IMR-90 (cell line): ENCODE results near the gene CWC27. TPM values are rescaled to one million over a fixed set of nuclear protein-coding genes. Genes with fewer than 3 reads are reported as not detected.

Experiments used
- ATAC-seq: fragments of 200-7000 bp; cut with Tn5 transposase; 2 replicates; pipeline ENCODE4 v1.9.1; 2020; ENCODE audit warnings: low read depth, mild to moderate bottlenecking, moderate library complexity
- BruUV-seq: library from RNA; stranded (reverse); fragments of 400-500 nt; replicated peaks from 2 replicates; lab custom pipeline; 2021; lab: Mats Ljungman, UMichigan
- CTCF ChIA-PET: fragments of 300-600 bp; formaldehyde crosslinking; extraction: SDS; loops from one replicate; lab custom pipeline; 2021; ENCODE audit warnings: antibody characterized with exemption; lab: Yijun Ruan, JAX
- POLR2A ChIA-PET: fragments of 300-600 bp; sonication (Branson Sonifier 250); formaldehyde crosslinking; loops from one replicate; lab custom pipeline; 2022; ENCODE audit warnings: antibody characterized with exemption; ENCODE audit not compliant: unreplicated experiment; lab: Charles Lee
- DNase-seq: peaks from one replicate; pipeline ENCODE4 v3.0.0; 2013
- H2AFZ ChIP-seq: replicated peaks from 2 replicates; pipeline ENCODE3; 2013; ENCODE audit warnings: low read length, mild to moderate bottlenecking; ENCODE audit not compliant: poor library complexity
- H2AK5ac ChIP-seq: 2 replicates; pipeline ENCODE4 v1.6.1; 2013; ENCODE audit warnings: low read depth, low read length, inconsistent platforms
- H2AK9ac ChIP-seq: replicated peaks from 2 replicates; pipeline ENCODE3; 2013; ENCODE audit warnings: mild to moderate bottlenecking, low read depth, low read length, moderate library complexity; ENCODE audit not compliant: poor library complexity
- H2BK120ac ChIP-seq: 2 replicates; pipeline ENCODE4 v1.6.1; 2013; ENCODE audit warnings: low read depth, low read length, inconsistent platforms
- H2BK15ac ChIP-seq: 3 replicates; pipeline ENCODE4 v1.6.1; 2013; ENCODE audit warnings: low read depth, low read length, inconsistent platforms
- H2BK20ac ChIP-seq: 2 replicates; pipeline ENCODE4 v1.6.1; 2013; ENCODE audit warnings: low read depth, mild to moderate bottlenecking, inconsistent platforms, low read length, moderate library complexity
- H2BK5ac ChIP-seq: 2 replicates; pipeline ENCODE4 v1.6.1; 2013; ENCODE audit warnings: mild to moderate bottlenecking, low read depth, low read length, inconsistent platforms; ENCODE audit not compliant: poor library complexity, severe bottlenecking
- H3K14ac ChIP-seq: replicated peaks from 2 replicates; pipeline ENCODE4 v1.6.1; 2013; ENCODE audit warnings: low read depth, low read length, inconsistent platforms
- H3K18ac ChIP-seq: 2 replicates; pipeline ENCODE4 v1.6.1; 2013; ENCODE audit warnings: low read depth, low read length, control low read depth
- H3K23ac ChIP-seq: 2 replicates; pipeline ENCODE4 v1.6.1; 2013; ENCODE audit warnings: low read depth, low read length, inconsistent platforms
- H3K27ac ChIP-seq: 2 replicates; pipeline ENCODE4 v1.5.1; 2013; ENCODE audit warnings: mild to moderate bottlenecking, control low read depth, low read length; ENCODE audit not compliant: insufficient read depth
- H3K27me3 ChIP-seq: 2 replicates; pipeline ENCODE4 v1.6.1; 2013; ENCODE audit warnings: low read length; ENCODE audit not compliant: control insufficient read depth, insufficient read depth
- H3K36me3 ChIP-seq: 2 replicates; pipeline ENCODE4 v1.6.1; 2013; ENCODE audit warnings: low read length, mixed read lengths; ENCODE audit not compliant: control insufficient read depth, insufficient read depth
- H3K4ac ChIP-seq: 2 replicates; pipeline ENCODE4 v1.6.1; 2013; ENCODE audit warnings: low read depth, low read length, inconsistent platforms
- H3K4me1 ChIP-seq: 2 replicates; pipeline ENCODE4 v1.6.1; 2013; ENCODE audit warnings: low read length, mixed read lengths; ENCODE audit not compliant: control insufficient read depth, insufficient read depth
- H3K4me2 ChIP-seq: 2 replicates; pipeline ENCODE4 v1.6.1; 2013; ENCODE audit warnings: low read depth, mild to moderate bottlenecking, control low read depth, low read length, moderate library complexity
- H3K4me3 ChIP-seq: 2 replicates; pipeline ENCODE4 v1.5.1; 2013; ENCODE audit warnings: low read depth, mild to moderate bottlenecking, control low read depth, low read length, moderate library complexity; ENCODE audit not compliant: insufficient read depth
- H3K56ac ChIP-seq: 2 replicates; pipeline ENCODE4 v1.6.1; 2013; ENCODE audit warnings: low read length, inconsistent platforms; ENCODE audit not compliant: insufficient read depth; ENCODE audit errors: extremely low read depth
- H3K79me1 ChIP-seq, 2 experiments: 2 replicates each; pipeline ENCODE4 v1.6.1; 2013; ENCODE audit warnings: low read length in 2 of 2, inconsistent platforms in 1 of 2, low read depth in 1 of 2
- H3K9ac ChIP-seq: 2 replicates; pipeline ENCODE4 v1.6.1; 2013; ENCODE audit warnings: low read depth, low read length, control low read depth
- H3K9me1 ChIP-seq: 2 replicates; pipeline ENCODE4 v1.6.1; 2013; ENCODE audit warnings: low read length, inconsistent platforms; ENCODE audit not compliant: insufficient read depth
- H3K9me3 ChIP-seq: 2 replicates; pipeline ENCODE4 v1.6.1; 2013; ENCODE audit warnings: low read length; ENCODE audit not compliant: control insufficient read depth, insufficient read depth
- H4K20me1 ChIP-seq: 2 replicates; pipeline ENCODE4 v1.6.1; 2013; ENCODE audit warnings: low read length, inconsistent platforms; ENCODE audit not compliant: insufficient read depth
- H4K5ac ChIP-seq: 2 replicates; pipeline ENCODE4 v1.6.1; 2013; ENCODE audit warnings: mild to moderate bottlenecking, low read depth, low read length, control low read depth
- H4K8ac ChIP-seq, 2 experiments: 2 replicates each; pipeline ENCODE4 v1.6.1; 2013; ENCODE audit warnings: low read depth in 2 of 2, low read length in 2 of 2, control low read depth in 1 of 2, inconsistent platforms in 1 of 2
- H4K91ac ChIP-seq: 2 replicates; pipeline ENCODE4 v1.6.1; 2013; ENCODE audit warnings: low read depth, low read length, inconsistent platforms; ENCODE audit not compliant: insufficient read depth
- BHLHE40 ChIP-seq: fragments of 150-350 bp; IDR thresholded peaks from 2 replicates; pipeline ENCODE4 v1.6.1; 2016; ENCODE audit warnings: mild to moderate bottlenecking, low read depth, low read length
- CEBPB ChIP-seq: IDR thresholded peaks from 2 replicates; pipeline ENCODE4 v1.6.1; 2012; ENCODE audit warnings: low read depth, low read length, improper control_type of control experiment
- CHD1 ChIP-seq: IDR thresholded peaks from 2 replicates; pipeline ENCODE4 v1.6.1; 2012; ENCODE audit warnings: low read depth, low read length, improper control_type of control experiment
- CTCF ChIP-seq: conservative IDR thresholded peaks from 2 replicates; pipeline ENCODE4 v1.5.1; 2012; ENCODE audit warnings: mild to moderate bottlenecking, low read depth, low read length, improper control_type of control experiment
- ELK1 ChIP-seq: fragments of 150-350 bp; IDR thresholded peaks from 2 replicates; pipeline ENCODE4 v1.6.1; 2016; ENCODE audit warnings: low read depth, mild to moderate bottlenecking, low read length, moderate library complexity, borderline replicate concordance
- FOS ChIP-seq: fragments of 150-350 bp; IDR thresholded peaks from 2 replicates; pipeline ENCODE4 v1.6.1; 2016; ENCODE audit warnings: low read depth, low read length
- MAFK ChIP-seq: IDR thresholded peaks from 2 replicates; pipeline ENCODE4 v1.6.1; 2012; ENCODE audit warnings: low read depth, low read length, improper control_type of control experiment
- MAZ ChIP-seq: IDR thresholded peaks from 2 replicates; pipeline ENCODE4 v1.6.1; 2012; ENCODE audit warnings: low read depth, mild to moderate bottlenecking, low read length, improper control_type of control experiment, moderate library complexity, borderline replicate concordance
- MXI1 ChIP-seq: IDR thresholded peaks from 2 replicates; pipeline ENCODE4 v1.6.1; 2012; ENCODE audit warnings: low read depth, mild to moderate bottlenecking, low read length, moderate library complexity, borderline replicate concordance
- NFE2L2 ChIP-seq: fragments of 150-350 bp; IDR thresholded peaks from 2 replicates; pipeline ENCODE4 v1.6.1; 2016; ENCODE audit warnings: low read depth, mild to moderate bottlenecking, low read length
- POLR2A ChIP-seq: IDR thresholded peaks from 2 replicates; pipeline ENCODE4 v1.6.1; 2012; ENCODE audit warnings: mild to moderate bottlenecking, low read depth, low read length
- RAD21 ChIP-seq: IDR thresholded peaks from 2 replicates; pipeline ENCODE4 v1.6.1; 2012; ENCODE audit warnings: low read length, improper control_type of control experiment
- RCOR1 ChIP-seq: IDR thresholded peaks from 2 replicates; pipeline ENCODE4 v1.6.1; 2012; ENCODE audit warnings: mild to moderate bottlenecking, low read length, improper control_type of control experiment; ENCODE audit not compliant: insufficient replicate concordance
- RFX5 ChIP-seq: IDR thresholded peaks from 2 replicates; pipeline ENCODE4 v1.8.0; 2012; ENCODE audit warnings: low read depth, mild to moderate bottlenecking, low read length, moderate library complexity
- SMC3 ChIP-seq: fragments of 150-350 bp; IDR thresholded peaks from 2 replicates; pipeline ENCODE4 v1.6.1; 2016; ENCODE audit warnings: low read depth, mild to moderate bottlenecking, antibody characterized with exemption, low read length, moderate library complexity
- dilution Hi-C: fragments of 300-500 bp; cut with HindIII; formaldehyde crosslinking; loops from one replicate; pipeline ENCODE4 v1.14.3; 2018; ENCODE audit warnings: low sequenced_read_pairs; ENCODE audit not compliant: unreplicated experiment
- in situ Hi-C: fragments of 300-500 bp; cut with MboI; formaldehyde crosslinking; loops from 3 replicates; pipeline ENCODE4 v1.14.3; 2019; ENCODE audit warnings: low sequenced_read_pairs, inconsistent platforms, mixed read lengths
- intact Hi-C: fragments of 100-400 bp; cut with micrococcal nuclease; formaldehyde crosslinking; loops from 2 replicates; pipeline ENCODE4 v1.10.0; 2022
- polyA plus RNA-seq, 3 experiments: library from polyadenylated mRNA; depleted of rRNA; stranded (reverse); fragments of >200 nt; gene quantifications; 2 replicates each; pipeline ENCODE4 v1.2.3, GENCODE V29; 2012; ENCODE audit warnings: low replicate concordance in 1 of 3
- total RNA-seq: library from RNA; depleted of rRNA; stranded (reverse); fragments of >200 nt; gene quantifications from 2 replicates; pipeline ENCODE4 v1.2.3, GENCODE V29; 2012
- TF ChIP-seq, protein P1 (sequence below): fragments of 150-350 bp; IDR thresholded peaks from 2 replicates; pipeline ENCODE4 v1.6.1; 2017; ENCODE audit warnings: mild to moderate bottlenecking, antibody characterized with exemption, low read length, low read depth

Gene CWC27
- total and polyA plus RNA-seq, 2 of the 4 experiments (the other 2 are of a cell fraction), result 13.3 to 17.1 TPM

GRCh38 chr5:64792469-64792868 lies 23.7 kb downstream of the CWC27 start:
- POLR2A ChIA-PET, result no interaction called here

More at GRCh38 chr5:64792469-64792868, 23.7 kb downstream of the CWC27 start:
- no peak overlapping the region for H3K14ac ChIP-seq
- H2BK15ac ChIP-seq, result no peak overlapping the region
- no peak overlapping the region for H3K4me3 ChIP-seq
- ATAC-seq (no peak), DNase-seq (no peak)
- no peak overlapping the region for H3K56ac ChIP-seq
- BruUV-seq, result no TSS peak
- peaks cover 5% of the 10 kb centered on the region; the same call in 1 of the 2 replicates for H3K9me1 ChIP-seq
- H2AK5ac ChIP-seq, result no peak overlapping the region
- no peak overlapping the region for H4K91ac ChIP-seq
- H3K4me2 ChIP-seq, result no peak overlapping the region
- dilution Hi-C loops (no loop called here), intact Hi-C loops (no loop called here), in situ Hi-C loops (loop anchor here (25.0 kb wide), 1 partner anchor 555 kb away; no protein-coding TSS in a partner anchor)
- no peaks in the 10 kb centered on the region for H3K9me3 ChIP-seq
- CTCF ChIA-PET, result no interaction called here
- no peak overlapping the region for H4K8ac ChIP-seq
- H3K79me1 ChIP-seq, result no peaks in the 10 kb centered on the region
- no peak overlapping the region for H3K23ac ChIP-seq
- H2BK20ac ChIP-seq, result no peak overlapping the region
- H3K18ac ChIP-seq, result no peak overlapping the region
- H3K36me3 ChIP-seq, result 0 out of 2 replicates have a peak, but pooled peaks cover 2% of the 10 kb centered on the region
- H2AFZ ChIP-seq, result no peak overlapping the region
- H3K27ac ChIP-seq, result no peak overlapping the region
- TF ChIP-seq, protein P1, sequence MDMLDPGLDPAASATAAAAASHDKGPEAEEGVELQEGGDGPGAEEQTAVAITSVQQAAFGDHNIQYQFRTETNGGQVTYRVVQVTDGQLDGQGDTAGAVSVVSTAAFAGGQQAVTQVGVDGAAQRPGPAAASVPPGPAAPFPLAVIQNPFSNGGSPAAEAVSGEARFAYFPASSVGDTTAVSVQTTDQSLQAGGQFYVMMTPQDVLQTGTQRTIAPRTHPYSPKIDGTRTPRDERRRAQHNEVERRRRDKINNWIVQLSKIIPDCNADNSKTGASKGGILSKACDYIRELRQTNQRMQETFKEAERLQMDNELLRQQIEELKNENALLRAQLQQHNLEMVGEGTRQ, result no peak
- no peak for TF ChIP-seq ELK1
- TF ChIP-seq MAFK, result no peak
- no peak for TF ChIP-seq CTCF
- TF ChIP-seq CEBPB, result no peak
- no peak for TF ChIP-seq RAD21
- TF ChIP-seq NFE2L2, result no peak
- no peak for TF ChIP-seq BHLHE40
- no peak for TF ChIP-seq CHD1
- TF ChIP-seq SMC3, result no peak
- no peak for TF ChIP-seq MXI1
- no peak for TF ChIP-seq FOS
- no peak for TF ChIP-seq RFX5
- no peak for TF ChIP-seq MAZ
- TF ChIP-seq RCOR1, result no peak
- TF ChIP-seq POLR2A, result no peak
- H2BK120ac ChIP-seq, result no peak overlapping the region
- no peaks in the 10 kb centered on the region; the same call in 1 of the 2 replicates for H3K4me1 ChIP-seq
- H3K4ac ChIP-seq, result no peak overlapping the region
- H3K27me3 ChIP-seq, result no peaks in the 10 kb centered on the region
- H2AK9ac ChIP-seq, result no peak overlapping the region
- H4K20me1 ChIP-seq, result no peaks in the 10 kb centered on the region
- no peak overlapping the region for H3K9ac ChIP-seq
- no peak overlapping the region for H4K5ac ChIP-seq
- H2BK5ac ChIP-seq, result no peak overlapping the region
